Left forelimb (tissue), 1 donor: Measurements from ENCODE around the gene RPS25.
A peak's percentile ranks its signal among the peaks of the same experiment; 100 is the strongest.
"Not testable (repeated sequence)": the region's sequence is repeated elsewhere in the genome, so short reads cannot be mapped to it uniquely, and the experiment has no call there.

Experiments used
- DNase-seq: peaks from one replicate; pipeline ENCODE4 v3.0.0-alpha.2; 2018; ENCODE audit warnings: low spot score

The RPS25 gene

DNA sequence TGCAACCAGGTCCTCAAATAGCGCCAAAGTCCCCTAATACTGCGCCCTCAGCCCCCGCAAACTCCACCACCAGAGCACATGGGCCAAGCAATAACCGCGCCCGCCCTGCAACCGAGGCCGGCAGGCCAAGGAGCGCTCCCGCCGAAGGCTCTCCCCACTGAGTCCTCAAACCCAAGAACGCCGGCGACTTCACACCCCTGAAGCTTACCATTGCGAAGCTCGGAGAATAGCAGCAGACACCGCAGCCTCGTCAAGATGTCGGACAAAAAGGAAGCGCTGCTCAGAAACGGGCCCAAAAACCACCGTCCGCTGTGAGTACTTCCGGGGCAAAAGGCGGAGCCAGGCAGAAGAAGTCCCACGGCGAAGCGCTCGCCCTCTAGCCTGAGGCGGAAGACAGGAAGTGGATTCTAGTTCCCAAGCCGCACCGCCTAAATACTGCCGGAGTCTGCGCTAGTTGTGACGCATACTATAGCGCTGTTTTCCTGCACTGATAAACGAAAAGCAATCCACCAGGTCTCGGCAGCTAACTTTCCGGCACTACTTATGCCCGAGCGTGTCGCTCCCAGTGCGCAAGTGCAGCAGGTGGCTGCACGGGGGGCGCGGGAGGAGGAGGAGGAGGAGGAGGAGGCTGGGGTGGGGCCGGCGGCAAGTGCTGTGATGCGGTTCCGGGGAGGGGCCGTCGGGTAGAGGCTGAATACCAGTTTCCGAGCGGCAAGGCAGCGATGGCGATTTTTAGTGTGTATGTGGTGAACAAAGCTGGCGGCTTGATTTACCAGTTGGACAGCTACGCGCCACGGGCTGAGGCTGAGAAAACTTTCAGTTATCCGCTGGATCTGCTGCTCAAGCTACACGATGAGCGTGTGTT lies at the start of gene RPS25, which contains the start of gene TRAPPC4:
RPS25 (minus strand) TSS at position 270 of the 865 bp plus-strand sequence; CDS start at position 211, 59 bp downstream.
TRAPPC4 (plus strand) TSS at position 693 of the 865 bp plus-strand sequence; CDS start at position 723, 30 bp downstream.
- DNase-seq, result peak; percentile 97

DNA sequence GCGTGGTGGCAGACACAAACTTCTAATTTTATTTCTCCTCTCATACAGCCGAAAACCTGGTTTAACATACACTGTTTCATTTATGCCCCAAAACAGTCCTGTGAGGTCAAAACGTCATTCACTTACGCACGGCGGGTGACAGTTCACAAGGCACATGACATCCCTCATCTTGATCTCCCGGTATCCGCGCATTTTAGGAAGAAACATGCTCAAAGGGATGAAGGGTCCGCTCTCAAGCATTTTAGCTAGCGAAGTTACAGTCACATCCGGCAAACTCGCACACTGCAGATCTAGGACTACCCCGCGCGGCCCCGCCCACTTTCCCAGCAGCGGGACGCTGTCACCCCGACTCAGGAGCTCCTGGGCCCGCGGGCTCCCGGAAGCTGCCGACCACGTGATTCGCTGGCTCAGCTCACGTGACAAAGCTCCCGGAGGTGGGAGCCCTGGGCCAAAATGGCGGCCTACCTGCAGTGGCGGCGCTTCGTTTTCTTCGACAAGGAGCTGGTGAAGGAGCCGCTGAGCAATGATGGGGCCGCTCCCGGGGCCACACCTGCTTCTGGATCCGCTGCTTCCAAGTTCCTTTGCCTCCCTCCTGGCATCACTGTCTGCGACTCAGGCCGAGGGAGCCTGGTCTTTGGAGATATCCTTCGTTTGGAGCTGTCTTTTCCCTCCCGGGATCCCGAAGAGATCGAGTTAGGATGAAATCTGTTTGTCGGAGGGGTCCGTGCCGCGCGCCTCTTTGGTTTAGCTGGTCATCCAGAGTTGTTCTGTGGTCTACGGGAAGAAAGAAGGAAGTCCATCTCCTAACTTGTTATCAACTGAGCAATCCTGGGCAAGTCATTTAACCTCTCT lies 49.5 kb upstream of the RPS25 start, which contains the start of gene VPS11:
VPS11 (plus strand) TSS at position 448 of the 852 bp plus-strand sequence; CDS start at position 454, 6 bp downstream.
- DNase-seq, result peak; percentile 96

GRCh38 chr11:119065369-119065768 lies 47.2 kb upstream of the RPS25 start:
- no peak for DNase-seq

- DNase-seq, result no peak
Observed at GRCh38 chr11:119062779-119063178, 44.6 kb upstream of the RPS25 start.

GRCh38 chr11:119061256-119061655 lies 43.1 kb upstream of the RPS25 start:
- DNase-seq, result no peak

- DNase-seq, result not testable (repeated sequence)
Observed at GRCh38 chr11:119059128-119059527, 41.0 kb upstream of the RPS25 start.

GRCh38 chr11:119057000-119057769 lies 39.0 kb upstream of the RPS25 start, which contains the start of gene HYOU1:
Gene HYOU1 (minus strand): TSS chr11:119057205. CDS start chr11:119056160, 1,045 bp downstream.
- peak; percentile 99 for DNase-seq

DNA sequence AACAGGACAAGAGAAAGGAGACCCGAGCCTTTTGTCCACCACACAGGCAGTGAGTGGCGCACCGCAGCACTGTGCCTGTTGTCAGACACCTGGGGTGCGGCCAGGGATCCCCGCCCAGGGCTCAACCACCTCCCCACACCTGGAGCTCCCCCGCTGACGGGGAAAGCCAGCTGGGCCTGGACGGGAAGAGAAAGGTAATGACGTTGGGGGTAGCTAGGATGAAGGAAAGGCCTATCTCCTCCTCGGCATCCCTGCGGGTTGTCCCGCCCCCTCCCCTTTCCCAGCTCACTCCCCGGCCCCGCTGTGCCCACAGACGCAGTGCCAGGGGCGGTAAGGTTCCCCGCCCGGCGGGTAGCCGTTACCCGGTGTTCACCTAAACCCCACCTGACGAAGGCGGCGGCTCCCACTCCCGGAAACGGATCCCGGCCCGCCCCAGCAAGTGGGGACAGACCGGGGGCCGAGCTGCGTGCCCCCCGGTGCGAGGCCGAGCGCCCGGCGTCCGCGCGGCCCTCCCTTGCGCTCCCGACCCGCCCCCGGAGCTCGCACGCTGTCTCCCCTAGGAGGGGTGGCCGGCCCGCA lies 38.4 kb upstream of the RPS25 start:
- no peak for DNase-seq

DNA sequence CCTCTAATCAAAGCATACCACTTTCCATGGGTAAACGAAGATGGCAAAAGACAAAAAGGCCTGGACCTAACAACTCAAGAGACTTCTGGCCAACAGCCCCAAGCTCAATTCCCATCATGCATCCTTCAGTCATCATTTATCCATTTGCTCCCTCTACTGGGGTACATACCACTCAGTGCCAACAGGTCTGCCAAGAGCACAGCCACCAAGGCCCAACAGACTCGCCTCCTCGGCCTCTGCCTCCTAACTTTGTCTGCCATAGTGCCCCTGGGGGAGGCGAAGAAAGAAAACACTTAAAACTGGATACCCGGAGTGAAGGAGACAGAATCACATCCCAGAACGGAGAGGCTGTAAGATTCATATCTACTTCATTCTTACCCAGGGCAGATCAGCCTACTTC lies 37.8 kb upstream of the RPS25 start:
- no peak for DNase-seq

DNA sequence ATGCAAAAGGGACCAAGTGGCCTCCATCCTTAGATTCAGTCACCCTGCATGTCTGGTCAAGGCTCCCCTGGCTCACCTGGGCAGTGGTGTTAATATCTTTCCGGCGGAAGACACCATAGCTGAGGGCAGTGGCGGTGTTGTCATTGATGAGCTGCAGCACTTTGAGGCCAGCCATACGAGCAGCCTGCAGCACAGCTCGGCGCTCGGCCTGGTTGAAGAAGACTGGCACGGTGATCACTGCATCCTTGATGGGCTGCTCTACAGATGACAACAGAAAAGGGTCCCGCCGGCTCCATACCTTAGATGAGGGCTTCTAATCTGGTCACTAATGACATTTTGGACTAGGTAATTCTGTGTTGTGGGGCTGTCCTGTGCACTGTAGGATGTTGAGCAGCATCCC lies 36.3 kb upstream of the RPS25 start:
- DNase-seq, result no peak

DNA sequence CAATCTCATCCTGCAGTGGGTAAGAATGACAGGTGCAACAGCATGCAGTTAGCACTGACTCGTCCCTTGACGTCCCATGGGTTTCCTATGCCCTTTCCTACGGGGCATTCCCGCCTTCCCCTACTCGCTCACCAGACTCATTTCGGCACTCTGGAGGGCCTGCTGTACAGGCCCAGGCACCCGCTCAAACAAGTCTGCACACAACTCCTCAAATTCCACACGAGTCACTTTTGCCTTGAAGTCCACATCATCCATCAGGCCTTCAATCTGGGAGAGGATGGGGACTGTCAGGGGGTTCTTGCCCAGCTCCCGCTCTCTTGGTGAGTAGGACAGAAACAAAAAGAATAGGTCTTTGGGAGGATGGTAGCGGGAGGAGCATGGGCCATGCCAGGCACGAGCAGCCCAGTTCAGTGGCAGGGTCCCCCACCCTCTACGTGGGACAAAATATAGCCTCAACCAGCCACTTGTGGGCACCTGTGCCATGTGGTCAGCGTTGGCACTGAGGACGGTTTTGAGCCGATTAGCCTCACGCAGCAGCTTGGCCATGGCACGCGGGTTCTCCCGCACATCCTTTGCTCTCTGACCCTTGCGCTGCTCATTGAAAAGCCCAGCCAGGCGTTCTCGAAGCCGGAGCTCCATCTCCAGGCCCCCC lies 34.1 kb upstream of the RPS25 start:
- DNase-seq, result no peak

GRCh38 chr11:119051440-119052162 lies 33.5 kb upstream of the RPS25 start:
- no peak for DNase-seq

GRCh38 chr11:119049081-119049480 lies 30.9 kb upstream of the RPS25 start:
- no peak for DNase-seq

- DNase-seq, result no peak
Observed at GRCh38 chr11:119048644-119049043, 30.5 kb upstream of the RPS25 start.

DNA sequence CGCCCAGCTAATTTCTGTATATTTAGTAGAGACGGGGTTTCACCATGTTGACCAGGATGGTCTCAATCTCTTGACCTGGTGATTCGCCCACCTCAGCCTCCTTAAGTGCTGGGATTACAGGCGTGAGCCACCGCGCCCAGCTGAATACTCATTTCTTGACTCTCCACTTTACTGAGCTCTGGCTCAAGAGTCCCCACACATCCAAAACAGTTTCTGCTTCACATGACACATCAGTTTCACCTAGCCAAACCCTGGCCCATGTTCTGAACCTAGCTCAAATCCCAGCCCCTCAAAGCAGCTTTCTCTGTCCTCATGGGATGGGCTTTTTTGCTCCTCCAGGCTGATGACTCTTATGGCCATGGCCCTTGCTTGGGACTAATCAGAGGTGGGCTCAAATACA lies 29.1 kb upstream of the RPS25 start:
- DNase-seq, result no peak

DNA sequence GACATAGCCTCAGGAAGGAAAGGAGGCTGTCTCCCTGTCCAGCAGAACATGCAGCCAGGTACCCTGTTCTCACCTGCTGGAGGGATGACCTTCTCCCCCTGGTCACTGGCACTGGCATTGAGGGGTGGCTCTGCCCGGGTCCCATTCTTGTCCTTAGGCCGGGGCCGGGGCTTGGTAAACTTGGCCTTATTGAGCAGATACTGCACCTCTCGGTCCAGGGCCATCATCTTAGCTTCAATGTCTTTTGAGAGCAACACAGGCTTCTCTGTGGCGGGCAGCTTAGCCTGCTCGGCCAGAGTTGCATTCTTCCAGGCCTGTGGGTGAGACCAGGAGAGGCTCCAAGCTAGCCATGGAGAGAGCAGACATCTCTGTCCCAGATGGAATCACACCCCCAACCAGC lies 28.3 kb upstream of the RPS25 start:
- DNase-seq, result no peak

- DNase-seq, result no peak
Observed at GRCh38 chr11:119044708-119045107, 26.6 kb upstream of the RPS25 start.

GRCh38 chr11:119042927-119043326 lies 24.8 kb upstream of the RPS25 start:
- DNase-seq, result no peak

DNA sequence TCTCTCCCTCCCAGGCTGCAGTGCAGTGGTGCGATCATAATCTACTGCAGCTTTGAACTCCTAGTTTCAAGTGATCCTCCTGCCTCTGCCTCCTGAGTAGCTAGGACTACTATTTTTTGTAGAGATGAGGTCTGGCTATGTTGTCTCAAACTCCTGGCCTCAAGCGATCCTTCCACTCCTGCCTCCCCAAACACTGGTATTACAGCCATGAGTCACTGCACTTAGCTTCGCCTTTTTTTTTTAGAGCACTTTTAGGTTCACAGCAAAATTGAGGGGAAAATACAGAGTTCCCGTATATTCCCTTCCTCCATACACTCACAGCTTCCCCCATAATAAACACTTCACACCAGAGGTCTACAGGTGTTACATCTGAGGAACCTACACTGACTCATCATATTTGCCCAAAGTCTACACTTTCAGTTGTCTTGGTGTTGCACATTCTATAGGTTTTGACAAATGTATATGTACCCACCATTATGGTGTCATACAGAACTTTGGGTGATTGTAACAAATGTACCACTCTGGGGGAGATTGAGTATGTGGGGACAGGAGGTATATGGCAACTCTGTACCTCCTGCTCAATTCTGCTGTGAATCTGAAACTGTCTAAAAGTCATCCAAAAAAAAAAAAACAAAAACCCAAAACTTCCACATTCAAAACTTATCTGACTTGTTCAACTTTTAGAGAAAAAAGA lies 23.8 kb upstream of the RPS25 start:
- no peak for DNase-seq

- not testable (repeated sequence) for DNase-seq
Observed at GRCh38 chr11:119039471-119039870, 21.3 kb upstream of the RPS25 start.
